Panc1 (cell line): Measurements from ENCODE around the gene ZFYVE16. TPM values are rescaled to one million over a fixed set of nuclear protein-coding genes. Genes with fewer than 3 reads are reported as not detected.

Experiments
- ATAC-seq: fragments of 200-7000 bp; cut with Tn5 transposase; 2 replicates; pipeline ENCODE4 v1.9.1; 2020; ENCODE audit warnings: mild to moderate bottlenecking, moderate library complexity
- BruUV-seq: library from RNA; stranded (reverse); fragments of 400-500 nt; replicated peaks from 2 replicates; lab custom pipeline; 2021; lab: Mats Ljungman, UMichigan
- CTCF ChIA-PET: fragments of 300-600 bp; sonication (Branson Sonifier 250); formaldehyde crosslinking; loops from one replicate; lab custom pipeline; 2022; ENCODE audit warnings: antibody characterized with exemption; lab: Charles Lee
- POLR2A ChIA-PET: fragments of 300-600 bp; sonication (Branson Sonifier 250); formaldehyde crosslinking; loops from one replicate; lab custom pipeline; 2022; ENCODE audit warnings: antibody characterized with exemption; lab: Charles Lee
- DNase-seq: peaks from one replicate; pipeline ENCODE4 v3.0.0-alpha.2; 2010; ENCODE audit warnings: low read depth, low spot score
- H3K27ac ChIP-seq: 2 replicates; pipeline ENCODE4 v1.5.1; 2011; ENCODE audit warnings: mild to moderate bottlenecking, low read length, inconsistent platforms
- H3K27me3 ChIP-seq: fragments of 200-500 bp; sonication (Bioruptor generic); 2 replicates; pipeline ENCODE4 v1.6.0; 2014; ENCODE audit warnings: low read length, inconsistent platforms; ENCODE audit not compliant: control insufficient read depth, insufficient read depth
- H3K36me3 ChIP-seq: fragments of 200-500 bp; sonication (Bioruptor generic); 2 replicates; pipeline ENCODE4 v1.5.1; 2014; ENCODE audit warnings: inconsistent platforms, mild to moderate bottlenecking, low read length, moderate library complexity; ENCODE audit not compliant: control insufficient read depth, insufficient read depth
- H3K4me1 ChIP-seq: 2 replicates; pipeline ENCODE4 v1.5.1; 2011; ENCODE audit warnings: inconsistent platforms, mild to moderate bottlenecking, low read length, moderate library complexity; ENCODE audit not compliant: control insufficient read depth, insufficient read depth
- H3K4me3 ChIP-seq, 2 experiments: 2 replicates each; pipeline ENCODE4 v1.5.1; 2011 to 2012; ENCODE audit warnings: low read depth in 2 of 2, low read length in 2 of 2, mild to moderate bottlenecking in 2 of 2, inconsistent platforms in 1 of 2, moderate library complexity in 1 of 2
- H3K9me3 ChIP-seq: fragments of 200-500 bp; sonication (Bioruptor generic); 2 replicates; pipeline ENCODE4 v1.5.1; 2014; ENCODE audit warnings: low read depth, mild to moderate bottlenecking, inconsistent platforms, low read length, moderate library complexity; ENCODE audit not compliant: control insufficient read depth, insufficient read depth
- CTCF ChIP-seq: fragments of 450-650 bp; IDR thresholded peaks from 2 replicates; pipeline ENCODE4 v1.5.1; 2017; ENCODE audit warnings: mild to moderate bottlenecking
- POLR2AphosphoS5 ChIP-seq: IDR thresholded peaks from 2 replicates; pipeline ENCODE4 v1.6.1; 2012; ENCODE audit warnings: mild to moderate bottlenecking, low read depth, low read length, moderate library complexity
- REST ChIP-seq, 2 experiments: IDR thresholded peaks; 2 replicates each; pipeline ENCODE4 v1.6.1; 2011 to 2012; ENCODE audit warnings: low read depth in 2 of 2, control low read depth in 1 of 2, low read length in 1 of 2, mild to moderate bottlenecking in 1 of 2, moderate library complexity in 1 of 2; ENCODE audit not compliant: insufficient read depth in 1 of 2
- SIN3A ChIP-seq: IDR thresholded peaks from 2 replicates; pipeline ENCODE4 v1.6.1; 2012; ENCODE audit warnings: low read depth, mild to moderate bottlenecking, low read length, moderate library complexity, borderline replicate concordance; ENCODE audit not compliant: insufficient read depth
- TCF7L2 ChIP-seq: IDR thresholded peaks from 2 replicates; pipeline ENCODE4 v1.6.1; 2011; ENCODE audit warnings: mild to moderate bottlenecking, low read depth, low read length, inconsistent platforms
- in situ Hi-C: cut with HindIII; loops from 2 replicates; pipeline ENCODE4 v1.10.0; 2016; ENCODE audit warnings: low sequenced_read_pairs, low pct_unique_long_range_greater_than_20kb
- intact Hi-C: fragments of 100-400 bp; cut with micrococcal nuclease; formaldehyde crosslinking; loops from one replicate; pipeline ENCODE4 v1.10.0; 2022; ENCODE audit not compliant: unreplicated experiment
- total RNA-seq: library from RNA; stranded (reverse); gene quantifications from one replicate; pipeline ENCODE4 v1.2.1, GENCODE V29; 2021; ENCODE audit not compliant: unreplicated experiment

Gene ZFYVE16
- total RNA-seq, 1 experiment from 2014 or later = 54.6 TPM

DNA sequence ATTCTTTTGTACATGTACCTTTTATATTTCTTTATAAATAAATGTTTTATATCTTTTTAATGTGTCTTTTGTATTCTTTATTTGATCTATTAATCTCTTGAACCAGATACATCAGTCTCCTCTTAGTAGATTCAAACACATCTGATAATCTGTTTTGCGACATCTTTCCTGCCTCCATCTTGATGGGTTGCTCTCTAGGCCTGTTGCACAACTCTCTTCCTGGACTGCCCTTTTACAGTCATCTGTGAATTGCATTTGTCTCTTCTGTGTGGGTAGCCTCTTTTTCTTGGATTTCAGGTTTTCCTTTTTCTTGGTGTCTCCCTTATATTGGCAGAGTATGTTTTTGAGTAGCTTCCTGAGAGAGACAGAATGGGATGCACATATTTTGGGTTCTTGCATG is 6.2 kb downstream of the ZFYVE16 start:
- H3K27ac ChIP-seq = no peak overlapping the region
- TF ChIP-seq TCF7L2 (no peak), SIN3A (no peak), REST (IDR thresholded peaks at IDR 0.05; ENCODE audit: insufficient read depth in 1 of 2, low read depth in 2 of 2, low read length in 1 of 2) (no peak), POLR2AphosphoS5 (no peak), CTCF (no peak)
- DNase-seq (no peak), ATAC-seq (no peak)
- no peak overlapping the region for H3K4me3 ChIP-seq
- no TSS peak for BruUV-seq
- intact Hi-C loops = no loop called here
- H3K27me3 ChIP-seq = no peaks in the 10 kb centered on the region
- H3K9me3 ChIP-seq = no peaks in the 10 kb centered on the region
- peaks cover 6% of the 10 kb centered on the region; the same call in 1 of the 2 replicates for H3K4me1 ChIP-seq
- in situ Hi-C loops = no loop called here
- no peaks in the 10 kb centered on the region for H3K36me3 ChIP-seq
- ChIA-PET POLR2A (no interaction called here), CTCF (no interaction called here)

DNA sequence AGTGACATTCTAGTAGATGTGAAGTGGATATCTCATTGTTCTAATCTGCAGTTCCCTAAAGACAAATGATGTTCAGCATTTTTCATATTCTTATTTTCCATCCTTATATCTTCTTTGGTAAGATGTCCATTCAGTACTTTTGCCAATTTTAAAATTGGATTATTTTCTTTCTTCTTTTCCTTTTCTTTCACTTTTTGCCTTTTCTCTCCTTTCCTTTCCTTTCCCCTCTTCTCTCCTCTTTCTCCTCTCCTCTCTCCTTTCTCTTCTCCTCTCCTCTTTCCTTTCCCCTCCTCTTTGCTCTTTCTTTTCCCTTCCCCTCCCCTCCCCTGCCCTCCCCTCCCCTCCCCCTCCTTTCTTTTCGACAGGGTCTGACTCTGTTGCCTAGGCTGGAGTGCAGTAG is 10.1 kb downstream of the ZFYVE16 start:
- POLR2A ChIA-PET = no interaction called here

More for the DNA sequence above, 10.1 kb downstream of the ZFYVE16 start:
- TF ChIP-seq TCF7L2 (no peak), REST (IDR thresholded peaks at IDR 0.05; ENCODE audit: insufficient read depth in 1 of 2, low read depth in 2 of 2, low read length in 1 of 2) (no peak), CTCF (no peak), POLR2AphosphoS5 (no peak), SIN3A (no peak)
- Histone ChIP-seq H3K27me3 (no peaks in the 10 kb centered on the region), H3K4me3 (no peak overlapping the region), H3K36me3 (no peaks in the 10 kb centered on the region), H3K4me1 (no peaks in the 10 kb centered on the region), H3K9me3 (no peaks in the 10 kb centered on the region; the same call in 1 of the 2 replicates), H3K27ac (no peak overlapping the region)
- no TSS peak for BruUV-seq
- CTCF ChIA-PET = no interaction called here
- ATAC-seq = no peak
- in situ Hi-C loops = no loop called here
- no peak for DNase-seq
- intact Hi-C loops = no loop called here
